ENCODE data around the gene NGEF. TPM values are rescaled to one million over a fixed set of nuclear protein-coding genes. Genes with fewer than 3 reads are reported as not detected.

The NGEF gene
- total and polyA plus RNA-seq, 2 donors from 2014 or later, result 4.8 to 5.3 TPM

DNA sequence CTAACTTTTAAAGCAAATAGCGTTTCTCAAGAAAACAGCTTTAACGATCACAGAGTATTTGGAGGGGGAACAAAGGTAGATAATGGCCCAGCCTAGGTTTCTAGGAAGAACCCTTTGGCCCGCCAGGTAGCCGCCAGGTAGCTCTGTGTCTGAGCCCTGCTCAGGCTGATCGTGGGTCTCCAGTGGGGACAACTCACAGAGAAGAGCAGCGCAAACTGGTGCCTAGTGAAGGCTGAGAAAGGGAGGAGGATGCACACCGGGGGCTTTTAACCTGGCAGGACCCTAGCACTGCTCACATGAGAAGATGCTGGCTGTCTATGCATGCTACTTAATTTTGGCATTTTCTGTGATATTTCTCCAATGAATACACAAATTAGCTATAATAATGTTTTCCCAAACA is 5.8 kb downstream of the NGEF start:
- Histone ChIP-seq H3K27ac (ENCODE audit: low read depth in 2 of 2, low read length in 2 of 2) (peak overlapping the region; percentile 32 to 53), H3K9me3 (ENCODE audit: control insufficient read depth in 2 of 3, insufficient read depth in 1 of 3, low read length in 3 of 3) (no peaks in the 10 kb centered on the region), H3K9ac (ENCODE audit: low read length in 3 of 3) (no peak overlapping the region), H3K4me3 (ENCODE audit: low read length in 3 of 3) (no peak overlapping the region), H3K27me3 (ENCODE audit: control insufficient read depth, insufficient read depth, low read length) (no peaks in the 10 kb centered on the region), H3K4me1 (ENCODE audit: control insufficient read depth in 2 of 3, insufficient read depth in 2 of 3, low read depth in 1 of 3, low read length in 3 of 3) (peaks cover 0 to 14% (median 5%) of the 10 kb centered on the region in 3 donors), H3K36me3 (ENCODE audit: control insufficient read depth in 2 of 3, insufficient read depth in 3 of 3, low read length in 3 of 3) (no peaks in the 10 kb centered on the region)
- no peak for DNase-seq
- TF ChIP-seq, protein P1, sequence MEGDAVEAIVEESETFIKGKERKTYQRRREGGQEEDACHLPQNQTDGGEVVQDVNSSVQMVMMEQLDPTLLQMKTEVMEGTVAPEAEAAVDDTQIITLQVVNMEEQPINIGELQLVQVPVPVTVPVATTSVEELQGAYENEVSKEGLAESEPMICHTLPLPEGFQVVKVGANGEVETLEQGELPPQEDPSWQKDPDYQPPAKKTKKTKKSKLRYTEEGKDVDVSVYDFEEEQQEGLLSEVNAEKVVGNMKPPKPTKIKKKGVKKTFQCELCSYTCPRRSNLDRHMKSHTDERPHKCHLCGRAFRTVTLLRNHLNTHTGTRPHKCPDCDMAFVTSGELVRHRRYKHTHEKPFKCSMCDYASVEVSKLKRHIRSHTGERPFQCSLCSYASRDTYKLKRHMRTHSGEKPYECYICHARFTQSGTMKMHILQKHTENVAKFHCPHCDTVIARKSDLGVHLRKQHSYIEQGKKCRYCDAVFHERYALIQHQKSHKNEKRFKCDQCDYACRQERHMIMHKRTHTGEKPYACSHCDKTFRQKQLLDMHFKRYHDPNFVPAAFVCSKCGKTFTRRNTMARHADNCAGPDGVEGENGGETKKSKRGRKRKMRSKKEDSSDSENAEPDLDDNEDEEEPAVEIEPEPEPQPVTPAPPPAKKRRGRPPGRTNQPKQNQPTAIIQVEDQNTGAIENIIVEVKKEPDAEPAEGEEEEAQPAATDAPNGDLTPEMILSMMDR (IDR thresholded peaks at IDR 0.05; ENCODE audit: borderline replicate concordance, extremely low read depth, insufficient read depth), result no peak
- intact Hi-C loops (cut with DNase I), result no loop called here
- no peak for FAIRE-seq

DNA sequence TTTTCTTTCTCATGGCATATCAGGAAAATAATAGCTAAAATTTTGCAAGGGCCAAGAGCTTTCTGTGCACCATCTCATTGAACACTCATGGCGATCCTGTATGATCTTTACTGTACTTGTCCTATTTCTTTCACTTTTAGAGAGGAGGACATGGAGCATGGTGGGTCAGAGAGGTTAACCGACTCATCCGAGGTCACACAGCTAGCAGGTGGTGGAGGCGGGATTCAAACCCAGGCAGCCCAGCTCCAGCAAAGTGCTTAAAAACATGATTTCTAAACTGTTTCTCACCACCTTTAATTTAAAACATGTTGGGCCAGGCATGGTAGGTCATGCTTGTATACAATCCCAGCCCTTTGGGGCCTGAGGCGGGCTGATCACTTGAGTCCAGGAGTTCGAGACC is 6.4 kb downstream of the NGEF start:
- H3K9me3 ChIP-seq (ENCODE audit: control insufficient read depth in 2 of 3, insufficient read depth in 1 of 3, low read length in 3 of 3), result no peaks in the 10 kb centered on the region
- TF ChIP-seq, protein P1 (IDR thresholded peaks at IDR 0.05; ENCODE audit: borderline replicate concordance, extremely low read depth, insufficient read depth), result no peak
- H3K36me3 ChIP-seq (ENCODE audit: control insufficient read depth in 2 of 3, insufficient read depth in 3 of 3, low read length in 3 of 3), result no peaks in the 10 kb centered on the region
- no peak overlapping the region for H3K4me3 ChIP-seq (ENCODE audit: low read length in 3 of 3)
- peaks cover 0 to 9% (median 5%) of the 10 kb centered on the region in 3 donors for H3K4me1 ChIP-seq (ENCODE audit: control insufficient read depth in 2 of 3, insufficient read depth in 2 of 3, low read depth in 1 of 3, low read length in 3 of 3)
- intact Hi-C loops (cut with DNase I), result no loop called here
- DNase-seq (no peak), FAIRE-seq (no peak)
- no peaks in the 10 kb centered on the region for H3K27me3 ChIP-seq (ENCODE audit: control insufficient read depth, insufficient read depth, low read length)
- no peak overlapping the region for H3K9ac ChIP-seq (ENCODE audit: low read length in 3 of 3)
- no peak overlapping the region for H3K27ac ChIP-seq (ENCODE audit: low read depth in 2 of 2, low read length in 2 of 2)

DNA sequence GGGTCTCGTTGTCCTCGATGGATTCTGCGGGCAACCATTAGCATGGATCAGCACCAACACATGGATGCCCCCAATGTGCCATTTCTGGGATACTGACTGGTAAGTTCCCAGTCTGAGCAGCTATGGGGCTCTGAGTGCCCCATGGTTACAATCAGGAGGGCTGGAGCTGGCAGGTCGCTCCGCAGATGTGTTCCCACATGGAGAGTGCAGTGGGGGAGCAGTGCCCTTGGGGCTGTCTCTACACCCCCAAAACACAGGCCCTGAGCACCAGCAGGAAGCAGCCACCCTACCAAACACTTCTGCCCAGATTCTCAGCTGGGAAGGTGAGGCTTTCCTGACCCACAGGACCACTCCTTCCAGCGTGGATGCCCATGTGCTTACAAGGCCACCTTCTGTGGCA is 8.0 kb downstream of the NGEF start:
- TF ChIP-seq, protein P1 (IDR thresholded peaks at IDR 0.05; ENCODE audit: borderline replicate concordance, extremely low read depth, insufficient read depth), result no peak
- H3K9ac ChIP-seq (ENCODE audit: low read length in 3 of 3), result no peak overlapping the region
- no peak for FAIRE-seq
- H3K27me3 ChIP-seq (ENCODE audit: control insufficient read depth, insufficient read depth, low read length), result no peaks in the 10 kb centered on the region
- no peaks in the 10 kb centered on the region for H3K36me3 ChIP-seq (ENCODE audit: control insufficient read depth in 2 of 3, insufficient read depth in 3 of 3, low read length in 3 of 3)
- H3K4me1 ChIP-seq (ENCODE audit: control insufficient read depth in 2 of 3, insufficient read depth in 2 of 3, low read depth in 1 of 3, low read length in 3 of 3), result peaks cover 0 to 9% (median 5%) of the 10 kb centered on the region in 3 donors
- no peak overlapping the region for H3K4me3 ChIP-seq (ENCODE audit: low read length in 3 of 3)
- DNase-seq, result no peak
- H3K27ac ChIP-seq (ENCODE audit: low read depth in 2 of 2, low read length in 2 of 2), result no peak overlapping the region
- no peaks in the 10 kb centered on the region for H3K9me3 ChIP-seq (ENCODE audit: control insufficient read depth in 2 of 3, insufficient read depth in 1 of 3, low read length in 3 of 3)
- intact Hi-C loops (cut with DNase I), result no loop called here
